ENCODE data around the gene MTARC2.

The MTARC2 gene

DNA sequence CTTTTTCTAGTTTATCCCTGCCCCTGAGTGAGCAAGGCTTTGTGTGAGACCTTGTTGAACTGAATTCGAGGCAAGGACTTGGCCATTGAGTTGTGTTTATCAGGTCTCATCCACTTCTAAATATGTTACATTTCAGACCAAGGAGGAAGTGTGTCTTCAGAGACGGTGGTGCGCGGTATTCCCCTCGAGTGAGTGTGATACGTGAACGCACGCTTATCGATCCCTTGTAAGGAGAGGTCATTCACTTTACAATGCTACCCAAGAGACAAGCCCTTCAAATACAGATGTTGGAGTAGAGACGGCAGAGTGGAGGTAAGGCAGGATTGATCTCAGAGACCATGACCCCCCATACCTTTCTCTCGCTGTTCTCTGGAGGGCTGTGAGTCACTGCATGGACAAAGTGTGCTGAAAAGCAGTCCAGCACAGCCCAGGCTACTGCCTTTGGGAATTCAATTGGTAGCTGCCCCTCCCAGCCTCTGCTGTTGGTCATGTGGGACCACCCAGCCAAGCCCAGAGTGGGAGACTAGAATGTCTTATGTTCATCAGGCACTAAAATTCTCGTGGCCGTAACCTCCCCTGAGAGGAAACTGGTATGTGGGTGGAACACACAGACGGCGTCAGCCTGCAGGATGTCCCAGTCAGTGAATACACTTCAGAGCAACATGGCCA lies 22.3 kb downstream of the MTARC2 start:
- DNase-seq = no peak

DNA sequence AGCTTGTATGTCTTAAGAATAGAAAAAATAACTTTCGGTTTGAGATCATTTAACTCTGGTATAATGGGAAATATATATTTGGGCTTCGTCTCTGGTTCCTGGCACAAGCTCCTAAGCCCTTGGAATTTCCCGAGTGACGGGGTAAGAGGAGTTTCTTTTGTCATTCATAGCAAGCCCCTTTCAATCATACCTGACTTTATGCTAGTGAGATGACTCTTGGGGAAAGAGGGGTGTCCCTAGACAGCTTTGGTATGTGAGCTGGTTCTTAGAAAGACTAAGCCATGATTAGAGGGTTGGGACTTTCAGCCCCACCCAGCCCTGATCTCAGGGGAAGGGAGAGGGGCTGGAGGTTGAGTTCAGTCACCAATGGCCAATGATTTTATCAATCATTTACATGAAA lies 24.7 kb downstream of the MTARC2 start:
- no peak for DNase-seq

DNA sequence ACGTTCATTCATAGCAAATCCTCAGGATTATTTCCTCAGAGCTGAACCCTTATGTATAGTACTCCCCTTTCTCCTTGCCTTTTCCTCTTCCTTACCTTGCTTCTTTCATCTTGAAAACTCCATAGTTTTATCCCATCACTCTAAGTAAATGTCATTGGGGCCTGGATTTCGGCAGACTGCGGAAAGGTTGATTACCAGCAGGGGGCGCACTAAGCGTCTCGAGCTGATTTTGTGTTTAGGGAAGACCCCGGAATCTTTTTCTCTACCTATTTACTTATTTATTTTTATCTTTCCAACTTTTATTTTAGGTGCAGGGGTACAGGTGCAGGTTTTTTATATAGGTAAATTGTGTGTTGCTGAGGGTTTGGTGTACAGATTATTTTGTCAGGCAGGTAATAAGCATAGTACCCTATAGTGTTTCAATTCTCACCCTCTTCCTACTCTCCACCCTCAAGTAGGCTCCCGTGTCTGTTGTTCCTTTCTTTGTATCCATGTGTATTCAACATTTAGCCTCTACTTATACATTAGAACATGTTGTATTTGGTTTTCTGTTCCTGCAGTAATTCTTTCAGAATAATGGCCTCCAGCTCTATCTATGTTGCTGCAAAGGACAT lies 27.2 kb downstream of the MTARC2 start:
- DNase-seq = peak in 1 of 2 donors; percentile 27

DNA sequence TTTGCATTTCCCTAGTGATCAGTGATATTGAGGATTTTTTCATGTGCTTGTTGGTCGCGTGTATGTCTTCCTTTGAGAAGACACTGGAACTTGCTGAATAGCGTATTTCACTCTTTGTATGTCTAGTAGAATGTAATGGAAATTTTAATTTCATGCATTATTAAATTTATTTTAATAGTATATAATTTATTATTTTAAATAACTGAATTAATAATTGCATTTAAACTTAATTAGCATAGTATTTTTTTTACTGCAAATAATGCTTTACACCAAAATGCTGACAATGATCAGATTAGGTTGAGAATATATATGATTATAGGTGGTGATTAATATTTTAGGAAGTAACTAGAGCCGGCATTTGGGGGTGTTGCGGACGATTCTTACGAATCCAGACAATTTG lies 28.1 kb downstream of the MTARC2 start:
- DNase-seq = no peak

DNA sequence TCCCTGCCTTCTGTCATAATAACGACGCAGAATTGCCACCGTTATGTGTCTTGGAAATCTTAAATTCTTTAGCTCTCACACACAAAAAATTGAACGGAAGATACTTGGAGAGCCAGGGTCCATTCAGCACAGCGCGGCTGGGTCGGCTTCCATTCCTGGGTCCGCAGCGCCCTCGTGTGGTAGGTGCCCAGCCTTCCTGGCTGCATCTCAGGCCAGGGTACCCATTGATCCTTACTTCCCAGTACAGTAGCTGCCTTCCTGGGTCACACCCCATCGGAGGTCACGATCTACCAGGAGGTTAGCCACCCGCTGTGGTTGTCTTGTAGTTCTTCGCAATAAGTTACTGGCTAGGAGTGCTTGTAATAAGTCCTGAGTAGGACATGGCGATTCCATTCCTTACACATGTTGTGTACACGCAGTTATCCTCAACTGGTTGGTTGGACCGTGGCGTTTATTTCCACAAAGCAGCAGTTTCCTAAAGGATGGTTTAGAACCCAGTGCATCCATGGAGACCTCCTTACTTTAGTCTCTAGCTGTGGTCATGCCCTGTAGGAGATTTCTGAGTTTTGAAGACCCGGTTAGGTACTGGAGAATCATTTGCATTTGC lies 28.7 kb downstream of the MTARC2 start:
- DNase-seq = peak; percentile 57

DNA sequence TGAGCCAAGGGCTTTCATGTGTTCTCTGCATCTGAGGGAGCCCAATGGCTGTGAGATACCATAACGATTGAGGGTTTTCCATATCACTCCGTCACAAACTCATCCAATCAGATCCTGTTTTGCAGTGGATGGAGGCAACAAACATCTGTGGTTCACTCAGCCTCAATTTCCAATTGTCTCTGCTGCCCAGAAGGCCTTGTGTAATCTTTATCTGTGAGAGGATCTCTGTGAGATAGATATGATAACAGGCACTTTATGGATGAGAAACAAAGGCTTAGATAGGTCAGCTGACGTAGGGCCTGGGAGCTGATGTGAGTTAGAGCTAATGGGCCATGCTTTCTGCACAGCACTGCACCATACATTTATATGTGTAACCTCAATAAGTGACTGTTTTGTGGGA lies 35.3 kb downstream of the MTARC2 start:
- DNase-seq = no peak

DNA sequence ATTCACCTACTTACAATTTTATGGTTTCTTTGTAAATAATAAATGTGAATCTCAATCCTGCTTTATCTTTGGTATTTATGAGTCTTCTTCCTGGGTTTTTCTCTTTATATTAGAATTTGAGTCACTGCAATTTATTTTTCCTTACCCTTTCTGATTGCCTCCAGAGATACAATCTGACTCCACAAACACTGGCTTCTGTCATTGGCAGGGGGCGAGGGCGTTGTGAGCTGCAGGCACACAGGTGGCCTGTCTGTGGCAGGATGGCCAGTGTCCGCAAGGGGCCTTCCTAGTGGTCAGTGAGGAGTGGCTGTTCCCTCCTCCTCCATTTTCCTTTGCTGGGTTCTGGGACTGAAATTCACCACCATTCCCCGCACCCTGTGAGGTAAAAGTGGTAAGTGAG lies 36.6 kb downstream of the MTARC2 start:
- no peak for DNase-seq

DNA sequence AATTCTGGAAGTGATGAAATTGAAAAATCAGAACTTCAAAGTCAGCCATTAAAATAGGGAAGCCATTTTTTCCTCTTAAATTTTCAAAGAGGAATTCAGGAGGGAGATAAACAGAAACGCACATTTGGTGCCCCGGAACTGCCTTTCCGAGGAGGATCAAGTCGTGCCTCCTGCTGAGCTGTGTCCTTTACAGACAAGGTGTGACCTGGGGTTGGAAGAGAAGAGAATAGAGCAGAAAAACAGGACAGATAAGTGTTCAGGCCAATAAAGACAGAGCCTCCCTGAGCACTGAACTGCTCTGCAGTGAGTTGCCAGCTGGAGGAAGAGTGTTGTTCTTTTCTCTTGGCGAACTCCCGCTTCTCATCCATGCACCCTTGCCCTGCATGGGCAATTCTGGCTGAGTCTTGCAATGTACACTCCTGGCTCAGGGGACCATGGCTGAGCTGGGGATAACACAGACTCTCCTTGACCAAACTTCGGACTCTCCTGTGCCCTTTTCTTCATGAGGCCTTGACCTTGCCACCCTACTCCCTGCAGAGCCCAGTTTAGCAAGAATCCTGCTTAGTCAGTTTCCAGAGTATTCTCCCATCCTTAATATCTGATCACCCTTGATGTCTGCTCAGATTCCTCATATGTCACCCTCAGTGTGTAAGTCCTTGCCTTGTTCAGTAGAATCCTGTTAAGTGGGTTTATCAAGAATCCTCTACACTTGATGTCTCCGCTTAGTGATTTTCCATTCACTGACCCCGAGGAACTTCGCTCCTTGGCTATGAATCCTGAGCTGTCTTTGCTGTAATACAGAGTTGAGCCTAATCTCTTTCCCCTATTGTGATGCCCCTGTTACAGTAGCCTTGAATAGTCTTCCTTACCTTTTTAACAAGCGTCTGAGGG lies 37.3 kb downstream of the MTARC2 start:
- no peak for DNase-seq

DNA sequence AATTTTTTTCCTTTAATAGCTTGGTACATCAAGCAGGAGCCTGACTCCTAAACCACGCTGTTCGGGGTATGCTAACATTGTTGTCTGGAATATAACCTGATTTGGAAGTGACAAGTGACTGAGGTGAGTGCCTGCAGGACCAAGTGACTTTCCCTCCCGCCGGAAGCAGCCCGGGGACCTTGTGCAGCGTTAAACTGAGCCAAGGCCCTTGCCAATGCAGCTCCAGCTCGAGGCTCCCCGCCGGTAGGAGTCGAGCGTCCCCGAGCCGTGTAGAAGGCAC lies 37.9 kb downstream of the MTARC2 start:
- no peak for DNase-seq

DNA sequence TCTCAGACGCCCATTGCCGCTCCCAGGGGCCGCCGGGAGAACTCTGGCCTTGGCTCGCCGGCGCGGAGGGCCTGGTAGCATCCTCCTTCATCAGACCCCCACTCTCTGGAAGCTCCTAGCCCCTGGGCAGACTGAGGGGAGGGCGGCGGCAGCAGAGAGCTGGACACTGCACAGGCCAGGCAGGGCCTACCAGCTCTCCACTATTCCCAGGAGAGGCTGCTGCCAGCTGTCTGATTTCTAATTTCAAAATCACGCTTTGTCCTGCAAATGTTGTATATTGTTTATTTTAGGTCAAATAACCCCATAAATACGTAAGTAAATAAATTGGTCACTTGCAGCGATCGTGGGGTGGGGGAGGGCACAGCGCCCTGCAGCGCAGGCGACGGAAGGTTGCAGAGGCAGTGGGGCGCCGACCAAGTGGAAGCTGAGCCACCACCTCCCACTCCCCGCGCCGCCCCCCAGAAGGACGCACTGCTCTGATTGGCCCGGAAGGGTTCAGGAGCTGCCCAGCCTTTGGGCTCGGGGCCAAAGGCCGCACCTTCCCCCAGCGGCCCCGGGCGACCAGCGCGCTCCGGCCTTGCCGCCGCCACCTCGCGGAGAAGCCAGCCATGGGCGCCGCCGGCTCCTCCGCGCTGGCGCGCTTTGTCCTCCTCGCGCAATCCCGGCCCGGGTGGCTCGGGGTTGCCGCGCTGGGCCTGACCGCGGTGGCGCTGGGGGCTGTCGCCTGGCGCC lies 38.4 kb downstream of the MTARC2 start, which contains the start of gene MTARC1:
TSS of gene MTARC1 (plus strand) at position 577 of the 732 bp plus-strand sequence. CDS start at position 609, 32 bp downstream.
- DNase-seq = no peak

DNA sequence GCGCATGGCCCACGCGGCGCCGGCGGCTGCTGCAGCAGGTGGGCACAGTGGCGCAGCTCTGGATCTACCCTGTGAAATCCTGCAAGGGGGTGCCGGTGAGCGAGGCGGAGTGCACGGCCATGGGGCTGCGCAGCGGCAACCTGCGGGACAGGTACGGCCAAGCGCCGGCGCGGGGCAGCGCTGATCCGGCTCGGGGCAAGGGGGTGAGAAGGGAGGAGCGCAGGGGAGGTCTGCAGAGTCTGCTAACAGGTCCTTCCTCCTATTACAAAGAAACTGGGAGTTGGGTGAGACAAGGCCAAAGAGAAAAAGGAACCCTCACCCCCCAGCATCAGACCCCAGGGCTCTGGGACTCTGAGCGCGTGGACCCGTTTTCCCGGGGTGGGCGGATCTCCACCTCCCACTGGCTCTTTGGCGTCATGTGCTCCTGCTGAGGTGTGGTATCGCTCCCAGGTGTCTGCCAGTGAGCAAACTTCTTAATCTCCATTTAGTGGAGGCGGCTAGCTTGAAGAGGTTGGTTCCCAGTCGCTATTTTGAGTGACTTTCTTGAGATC lies 39.0 kb downstream of the MTARC2 start:
- DNase-seq = no peak

DNA sequence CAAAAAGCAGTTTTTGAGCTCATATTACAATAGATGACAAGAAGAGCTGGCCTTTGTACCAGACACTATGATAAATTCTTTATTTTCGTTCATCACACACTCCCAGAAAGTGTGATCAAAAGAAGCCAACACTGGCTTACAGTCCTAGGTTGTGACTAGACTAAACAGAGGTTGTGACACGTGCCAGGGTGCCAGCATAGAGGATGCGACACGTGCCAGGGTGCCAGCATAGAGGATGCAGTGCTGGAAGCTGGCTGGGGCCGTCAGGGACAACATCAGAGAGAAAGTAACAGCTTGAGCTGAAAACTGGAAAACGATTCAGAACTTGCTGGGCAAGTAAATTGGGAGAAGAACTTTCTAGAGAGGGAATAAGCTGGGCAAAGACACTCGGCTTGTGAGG lies 40.8 kb downstream of the MTARC2 start:
- DNase-seq = no peak

DNA sequence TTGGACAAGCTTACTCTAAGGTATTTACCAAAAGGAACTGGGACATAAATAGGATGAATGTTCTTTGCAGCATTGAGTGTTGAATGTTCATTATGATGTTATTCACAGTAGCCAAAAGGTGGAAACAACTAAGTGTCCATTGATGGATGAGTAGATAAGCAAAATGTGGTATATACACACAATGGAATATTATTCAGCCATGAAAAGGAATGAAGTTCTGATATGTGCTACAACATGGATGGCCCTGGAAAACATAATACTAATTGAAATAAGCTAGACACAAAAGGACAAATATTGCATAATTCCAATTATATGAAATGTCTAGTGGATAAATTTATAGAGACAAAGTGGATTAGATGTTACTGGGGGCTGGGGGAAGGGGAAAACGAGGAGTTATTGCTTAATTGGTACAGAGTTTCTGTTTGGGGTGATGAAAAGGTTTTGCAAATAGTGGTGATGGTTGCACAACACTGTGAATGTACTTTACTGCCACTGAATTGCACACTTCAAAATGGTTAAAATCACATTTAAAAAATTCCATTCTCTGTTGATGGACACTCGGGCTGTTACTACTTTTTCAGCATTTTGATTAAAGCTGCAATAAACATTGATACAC lies 41.5 kb downstream of the MTARC2 start:
- no peak for DNase-seq

DNA sequence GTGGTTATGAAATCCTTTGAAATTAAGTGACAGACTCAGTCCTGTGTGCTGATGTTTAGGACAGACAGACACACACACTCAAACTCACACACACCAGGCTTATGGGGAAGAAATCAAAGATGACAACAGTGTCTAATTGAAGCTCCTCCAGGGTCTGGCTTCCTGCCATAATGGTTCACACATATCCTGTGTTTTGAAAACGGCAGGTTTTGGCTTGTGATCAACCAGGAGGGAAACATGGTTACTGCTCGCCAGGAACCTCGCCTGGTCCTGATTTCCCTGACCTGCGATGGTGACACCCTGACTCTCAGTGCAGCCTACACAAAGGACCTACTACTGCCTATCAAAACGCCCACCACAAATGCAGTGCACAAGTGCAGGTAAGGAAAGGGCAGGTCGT lies 43.2 kb downstream of the MTARC2 start:
- no peak for DNase-seq

DNA sequence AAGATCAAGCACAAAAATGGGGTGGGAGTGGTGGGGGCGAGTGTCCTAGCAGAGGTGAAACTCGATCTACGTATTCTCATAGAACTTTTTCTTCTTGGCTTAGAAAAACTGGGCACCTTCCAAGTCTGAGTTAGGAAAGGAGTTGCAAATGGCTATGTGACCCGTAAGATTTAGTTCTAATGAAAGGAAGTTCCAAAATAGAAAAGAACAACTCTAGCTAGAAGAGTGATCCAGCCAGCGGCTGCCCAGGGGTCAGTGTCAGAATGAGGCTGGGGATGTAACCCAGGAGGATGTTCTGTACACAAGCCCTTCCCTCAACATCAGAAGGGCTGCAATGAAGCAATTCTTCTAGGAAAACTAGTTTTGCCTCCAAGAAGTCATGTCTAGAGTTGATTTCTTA lies 43.8 kb downstream of the MTARC2 start:
- no peak for DNase-seq

DNA sequence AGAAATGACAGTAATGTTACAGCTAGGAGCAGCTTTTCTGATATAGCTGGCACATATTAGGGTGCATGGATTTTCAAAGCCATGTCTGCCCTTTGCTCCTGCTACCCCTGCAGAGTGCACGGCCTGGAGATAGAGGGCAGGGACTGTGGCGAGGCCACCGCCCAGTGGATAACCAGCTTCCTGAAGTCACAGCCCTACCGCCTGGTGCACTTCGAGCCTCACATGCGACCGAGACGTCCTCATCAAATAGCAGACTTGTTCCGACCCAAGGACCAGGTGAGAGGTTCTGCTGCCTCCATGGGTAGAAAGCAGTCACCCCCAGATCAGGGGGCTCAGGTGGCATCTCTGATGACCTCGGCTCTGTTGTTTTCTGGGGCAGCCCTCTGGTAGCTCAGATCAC lies 48.4 kb downstream of the MTARC2 start:
- no peak for DNase-seq

DNA sequence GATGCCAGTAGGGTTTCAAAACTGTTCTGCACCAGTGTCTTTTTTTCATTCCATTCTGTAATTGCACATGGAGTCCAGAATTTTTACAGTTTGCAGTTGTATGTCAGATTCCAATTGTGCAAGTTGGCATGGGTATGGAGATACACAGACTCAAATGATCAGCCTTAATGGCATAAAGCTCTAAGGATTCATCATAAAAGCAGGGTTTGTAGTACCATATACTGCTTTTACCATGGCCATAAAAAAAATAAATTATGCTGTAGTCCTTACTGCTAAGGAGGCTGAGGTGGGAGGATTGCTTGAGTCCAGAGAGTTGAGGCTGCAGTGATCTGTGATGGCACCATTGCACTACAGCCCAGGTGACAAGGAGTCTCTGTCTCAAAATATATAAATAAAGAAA lies 48.9 kb downstream of the MTARC2 start:
- no peak for DNase-seq

DNA sequence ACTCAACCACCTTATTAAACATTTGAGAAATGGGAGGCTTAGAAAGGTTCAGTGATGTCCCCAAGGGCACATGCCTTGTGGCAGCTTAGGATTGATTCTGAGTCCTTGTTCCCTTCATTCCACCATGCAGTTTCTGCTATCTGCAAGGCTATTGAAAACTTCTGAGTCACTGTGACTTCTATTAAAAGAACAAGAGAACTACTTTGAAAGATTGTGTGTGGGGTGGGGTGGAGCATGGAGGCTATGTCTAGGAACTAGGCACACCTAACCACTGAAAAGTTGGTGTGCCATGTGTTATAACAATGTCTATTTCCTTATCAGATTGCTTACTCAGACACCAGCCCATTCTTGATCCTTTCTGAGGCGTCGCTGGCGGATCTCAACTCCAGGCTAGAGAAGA lies 49.4 kb downstream of the MTARC2 start:
- DNase-seq = no peak

DNA sequence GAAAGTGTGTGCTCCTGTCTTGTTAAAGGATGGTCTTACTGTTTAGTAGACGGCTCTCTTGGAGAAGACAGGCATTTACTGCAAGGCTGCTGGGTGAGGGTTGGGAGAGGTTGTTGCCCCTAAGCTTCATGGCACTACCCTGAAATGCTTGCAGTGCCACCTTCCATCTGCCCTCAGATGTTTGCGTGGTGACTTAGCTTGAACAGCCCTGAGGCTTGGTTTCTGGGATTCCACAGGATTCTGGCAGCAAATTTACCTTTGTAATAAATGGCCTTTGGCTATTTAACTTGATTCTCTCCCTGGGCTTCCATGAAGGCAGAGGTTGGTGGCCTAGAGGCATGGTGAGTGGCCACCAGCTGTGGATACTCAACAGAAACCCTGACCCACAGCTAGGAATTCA lies 50.2 kb downstream of the MTARC2 start:
- DNase-seq = no peak

DNA sequence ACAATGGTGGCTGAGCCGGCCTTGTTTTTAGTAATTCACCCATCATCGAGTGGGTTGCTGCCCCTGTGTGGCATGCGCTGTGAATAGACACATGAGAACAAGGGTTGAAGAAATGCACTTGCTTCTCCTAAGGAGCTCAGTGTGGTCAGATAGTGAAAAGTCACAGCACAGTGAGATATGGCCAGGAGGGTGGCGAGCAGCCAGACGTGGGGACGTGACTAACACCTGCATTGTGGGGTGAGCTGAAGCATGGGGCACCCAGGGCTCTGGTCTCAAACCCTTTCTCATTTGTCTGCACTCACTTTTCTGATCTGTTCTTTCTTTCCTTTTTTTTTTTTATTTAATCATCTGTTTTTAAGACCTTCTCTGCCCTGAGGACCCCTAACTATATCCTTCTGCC lies 52.1 kb downstream of the MTARC2 start:
- DNase-seq = no peak

DNA sequence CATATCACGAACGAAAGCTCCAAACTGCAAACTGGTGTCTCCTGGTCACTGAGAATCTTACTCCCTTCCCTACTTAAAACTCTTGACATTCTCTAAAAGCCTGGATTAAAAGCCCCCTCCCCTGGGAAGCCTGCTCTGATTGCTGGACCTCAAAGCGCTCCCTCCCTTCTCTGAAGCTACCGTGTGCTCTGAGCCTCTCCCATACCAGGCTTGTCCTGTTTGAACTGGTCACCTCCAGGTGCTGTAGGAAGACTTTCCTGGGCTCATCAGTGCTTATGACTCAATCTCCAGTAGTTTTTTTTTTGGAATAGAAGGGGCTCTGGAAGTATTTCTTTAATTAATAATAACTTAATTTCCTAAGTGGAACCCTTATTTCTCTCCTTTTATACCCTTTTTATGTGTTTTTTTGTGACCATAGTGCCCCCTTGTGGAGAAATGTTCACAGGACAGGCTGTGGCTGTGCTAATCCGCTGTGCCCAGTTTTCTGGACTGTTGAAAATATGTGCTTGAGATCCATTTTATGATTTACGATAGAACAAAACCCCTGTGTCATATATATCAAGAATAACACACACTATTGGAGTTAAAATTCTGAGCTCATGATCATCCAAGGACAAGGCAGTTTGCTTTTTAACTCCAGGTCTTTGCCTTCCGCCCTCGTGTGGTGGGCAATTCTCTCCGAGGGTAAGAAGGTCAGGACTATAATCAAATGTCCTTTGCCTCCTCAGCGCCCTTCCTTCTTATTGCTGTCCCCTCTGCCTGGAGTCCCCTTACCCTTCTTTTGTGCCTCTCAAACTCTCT lies 55.5 kb downstream of the MTARC2 start:
- peak in 1 of 2 donors; percentile 33 for DNase-seq
